Upper lobe of left lung (tissue), 4 donors: ENCODE measurements around the gene PRKD2.

ENCODE experiments used
- CTCF ChIP-seq, 6 experiments: fragments of 450-650 bp in 4 of 6; fragments of 200-600 bp in 2 of 6; sonication (generic) in 2 of 6; IDR thresholded peaks; one replicate each; pipeline ENCODE4 v1.5.1; 2016 to 2019; ENCODE audit warnings: antibody characterized with exemption in 6 of 6
- POLR2AphosphoS5 ChIP-seq, 2 donors: sonication (generic); formaldehyde crosslinking; IDR thresholded peaks; one replicate each; pipeline ENCODE4 v1.5.1; 2017; ENCODE audit warnings: antibody characterized with exemption in 2 of 2

- no peak for TF ChIP-seq CTCF (IDR thresholded peaks at IDR 0.05)
- TF ChIP-seq POLR2AphosphoS5 (IDR thresholded peaks at IDR 0.05): peak; percentile 38 to 57
Measured at GRCh38 chr19:46629546-46630025, 87.3 kb downstream of the PRKD2 start.
